NCI-H748 treated with DMSO at 0.1 percent for 48 hours (cell line): ENCODE measurements around the gene TAS1R1.
"Not testable (repeated sequence)": the region's sequence is repeated elsewhere in the genome, so short reads cannot be mapped to it uniquely, and the experiment has no call there.

ENCODE experiments used
- DNase-seq: peaks from one replicate; lab custom pipeline; 2025; lab: John Stamatoyannopoulos, UW

The TAS1R1 gene

DNA sequence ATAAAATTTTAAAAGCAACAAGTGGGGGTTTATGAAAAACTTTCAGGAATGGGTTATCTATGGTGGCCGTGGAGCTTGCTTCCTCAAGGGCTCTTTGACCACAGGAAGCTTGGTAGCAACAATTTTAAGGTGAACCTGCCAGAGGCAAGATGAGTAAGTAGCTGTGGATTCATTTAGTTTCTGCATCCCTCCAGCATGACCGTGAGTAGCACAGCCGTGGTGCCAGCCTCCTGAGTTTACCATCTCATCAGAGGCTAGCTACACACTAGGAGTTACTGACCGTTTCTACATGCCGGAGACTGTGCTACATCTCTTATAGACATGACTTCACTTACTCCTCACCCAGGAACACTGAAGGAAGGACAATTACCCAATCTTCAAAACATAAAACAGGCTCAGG lies 33.6 kb upstream of the TAS1R1 start:
- DNase-seq = no peak

DNA sequence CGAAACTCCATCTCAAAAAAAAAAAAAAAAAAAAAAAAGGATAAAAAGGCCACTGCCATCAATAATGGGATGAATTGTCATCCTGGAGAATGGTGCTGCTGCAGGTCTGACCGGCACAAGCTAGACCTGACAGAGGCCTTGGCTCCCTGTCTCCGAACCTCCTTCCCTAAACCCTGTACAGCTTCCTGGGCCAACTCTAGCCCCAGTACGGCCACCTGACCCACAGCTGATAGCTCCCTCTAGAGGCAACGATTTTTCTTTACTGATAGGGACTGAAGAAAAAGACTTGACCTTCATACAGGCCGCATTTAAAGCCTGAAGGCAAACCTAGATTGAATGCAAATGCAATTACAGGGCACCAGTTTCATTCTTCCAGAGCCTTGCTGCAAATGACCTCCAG lies 31.5 kb upstream of the TAS1R1 start:
- no peak for DNase-seq

DNA sequence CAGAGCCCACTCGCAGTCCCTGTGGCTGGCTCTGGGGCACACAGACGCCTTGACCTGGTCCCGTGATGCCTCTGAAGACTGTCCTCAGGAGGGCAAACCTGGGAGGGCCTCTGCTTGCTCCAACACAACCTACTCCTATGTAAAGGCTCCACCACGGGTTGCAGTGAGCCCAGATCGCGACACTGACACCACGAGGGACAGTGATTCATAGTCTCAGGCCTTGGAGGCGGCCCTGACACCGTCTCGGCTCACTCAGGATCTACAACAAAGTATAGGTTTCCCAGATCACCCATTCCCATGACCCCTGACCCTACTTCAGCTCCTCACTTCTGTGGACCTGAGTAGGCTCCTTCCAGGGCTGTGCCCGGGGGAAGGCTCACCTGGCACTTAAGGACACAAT lies 28.8 kb upstream of the TAS1R1 start:
- DNase-seq = no peak

DNA sequence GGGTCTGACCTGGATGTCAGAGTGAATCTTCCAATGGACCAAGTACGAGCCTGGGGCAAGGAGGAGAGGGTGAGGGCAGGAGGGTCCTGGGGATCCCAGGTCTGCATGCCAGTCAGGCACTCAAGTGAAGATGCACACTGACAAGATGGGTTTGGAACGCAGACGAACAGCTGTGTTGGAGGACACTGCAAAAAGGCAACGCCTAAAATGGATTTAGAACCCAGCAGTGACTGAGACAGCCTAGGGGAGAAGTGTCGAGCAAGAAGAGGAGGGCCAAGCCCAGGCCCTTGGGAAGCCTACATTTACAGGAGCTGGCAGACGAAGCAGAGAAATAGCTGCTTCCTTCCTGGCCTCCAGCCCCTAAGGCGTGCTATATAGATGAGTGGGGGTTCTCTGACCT lies 26.6 kb upstream of the TAS1R1 start:
- DNase-seq = no peak

DNA sequence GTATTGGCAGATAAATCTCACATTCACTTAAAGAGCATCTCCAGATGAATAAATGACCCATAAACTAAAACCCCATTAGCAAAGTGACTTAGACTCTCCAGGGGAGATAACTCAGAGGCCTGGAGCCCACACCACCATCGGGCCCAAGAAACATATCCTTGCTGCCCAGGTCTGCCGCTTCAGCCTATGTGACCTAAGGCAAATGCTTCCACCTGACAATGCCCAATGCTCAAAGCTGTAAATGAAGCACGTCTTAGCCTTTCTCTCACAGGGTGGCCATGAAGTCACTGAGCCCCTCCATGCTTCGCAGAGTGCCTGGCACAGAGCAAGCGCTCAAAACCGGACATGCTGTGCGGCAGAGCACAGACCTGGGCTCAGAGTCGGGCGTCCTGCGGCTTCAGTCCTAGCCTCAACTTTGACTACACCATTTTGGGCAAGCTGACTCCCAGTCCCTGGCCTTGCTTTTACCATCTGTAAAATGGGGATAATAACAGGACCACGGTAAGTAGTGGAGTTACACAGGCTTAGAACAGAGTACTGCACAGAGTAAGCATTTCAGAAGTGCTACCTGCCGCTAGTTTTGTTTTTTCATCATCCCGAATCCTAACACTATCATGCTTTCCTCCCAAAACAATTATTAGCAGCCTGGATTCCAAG lies 24.5 kb upstream of the TAS1R1 start:
- DNase-seq = no peak

DNA sequence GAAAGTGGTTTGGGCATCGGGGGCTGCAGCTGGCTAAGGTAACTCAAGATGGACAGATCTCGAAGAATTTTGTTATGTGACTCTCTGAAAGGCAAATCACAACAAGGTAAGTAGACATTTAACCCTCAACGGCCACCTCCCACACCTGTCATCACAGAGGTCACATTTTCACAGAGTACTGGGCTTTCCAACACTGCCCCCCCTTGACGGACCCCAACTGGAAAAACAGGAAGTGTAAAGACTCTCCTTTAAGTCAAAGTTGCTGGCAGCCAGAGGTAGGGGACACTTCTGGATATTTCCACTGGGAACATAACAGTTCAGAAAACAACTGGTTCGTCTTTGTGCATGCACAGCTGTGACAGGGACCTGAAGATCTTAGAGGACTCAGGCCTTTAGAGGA lies 23.1 kb upstream of the TAS1R1 start:
- DNase-seq = no peak

DNA sequence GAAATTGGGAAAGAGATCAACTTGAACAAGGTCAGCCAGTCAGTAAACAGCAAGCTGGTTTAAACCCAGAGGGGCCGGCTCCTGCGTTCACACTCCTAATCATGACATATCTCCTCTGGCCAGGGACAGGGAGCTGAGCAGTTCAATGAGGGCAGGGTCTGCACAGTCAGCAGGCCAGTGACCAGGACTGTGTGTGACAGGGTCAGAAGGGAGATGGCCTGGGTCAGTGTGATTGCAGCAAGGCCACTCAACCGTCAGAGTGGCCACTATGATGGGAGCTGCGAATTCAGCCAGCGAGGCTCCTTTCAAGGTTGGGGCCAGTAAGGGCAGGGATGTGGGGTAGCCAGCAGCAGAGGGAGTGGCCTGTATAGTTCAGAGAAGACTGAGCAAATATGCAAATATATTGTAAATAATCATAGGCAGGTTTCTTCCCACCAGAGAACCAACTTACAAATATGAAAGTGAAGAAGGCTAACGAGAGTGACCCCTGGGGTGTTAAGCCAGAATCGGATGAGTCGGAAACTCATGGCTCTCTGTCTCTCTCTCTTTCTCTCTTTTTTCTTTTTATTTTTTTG lies 20.8 kb upstream of the TAS1R1 start:
- no peak for DNase-seq

DNA sequence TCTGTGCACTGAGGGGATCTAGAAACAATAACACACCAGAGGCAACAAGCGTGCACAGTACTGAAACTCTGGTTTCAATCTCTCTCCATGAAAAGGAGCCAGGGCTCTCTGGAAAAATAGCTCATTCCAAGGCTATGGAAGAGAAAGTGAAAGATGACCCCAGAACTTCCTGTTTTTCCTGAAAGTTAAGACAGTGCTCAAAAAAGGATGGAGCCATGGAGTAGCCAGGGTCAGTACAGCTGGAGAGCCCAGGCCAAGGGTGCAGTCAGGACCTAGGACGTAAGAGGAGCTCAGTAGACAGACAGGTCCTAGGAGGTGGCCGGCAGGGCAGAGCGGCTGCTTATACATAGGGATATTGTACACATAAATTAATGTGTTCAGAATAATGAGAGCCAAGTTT lies 19.9 kb upstream of the TAS1R1 start:
- no peak for DNase-seq

DNA sequence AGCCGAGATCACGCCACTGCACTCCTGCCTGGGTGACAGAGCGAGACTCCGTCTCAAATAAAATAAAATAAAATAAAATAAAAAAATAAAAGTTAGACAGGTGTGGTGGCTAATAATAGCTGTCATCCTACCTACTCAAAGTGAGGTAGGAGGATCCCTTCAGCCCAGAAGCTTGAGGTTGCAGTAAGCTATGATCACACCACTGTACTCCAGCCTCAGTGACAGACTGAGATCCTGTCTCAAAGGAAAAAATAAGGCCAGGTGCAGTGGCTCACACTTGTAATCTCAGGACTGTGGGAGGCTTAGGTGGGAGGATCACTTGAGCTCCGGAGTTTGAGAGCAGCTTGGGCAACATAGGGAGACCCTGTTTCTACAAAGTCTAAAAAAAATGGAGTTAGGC lies 18.8 kb upstream of the TAS1R1 start:
- no peak for DNase-seq

DNA sequence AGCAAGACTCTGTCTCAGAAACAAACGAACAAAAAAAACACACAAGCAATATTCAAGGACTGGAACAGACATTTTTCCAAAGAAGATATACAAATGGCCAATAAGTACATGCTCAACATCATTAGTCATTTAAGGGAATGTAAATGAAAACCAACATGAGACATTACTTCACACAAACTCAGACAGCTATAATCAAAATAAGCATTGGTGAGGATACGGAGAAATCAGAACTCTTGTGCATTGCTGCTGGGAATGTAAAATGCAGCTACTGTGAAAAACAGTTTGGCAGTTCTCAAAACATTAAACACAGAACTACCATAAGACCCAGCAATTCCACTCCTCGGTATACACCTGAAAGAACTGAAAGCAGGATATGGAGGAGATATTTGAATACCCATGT lies 16.2 kb upstream of the TAS1R1 start:
- no peak for DNase-seq

DNA sequence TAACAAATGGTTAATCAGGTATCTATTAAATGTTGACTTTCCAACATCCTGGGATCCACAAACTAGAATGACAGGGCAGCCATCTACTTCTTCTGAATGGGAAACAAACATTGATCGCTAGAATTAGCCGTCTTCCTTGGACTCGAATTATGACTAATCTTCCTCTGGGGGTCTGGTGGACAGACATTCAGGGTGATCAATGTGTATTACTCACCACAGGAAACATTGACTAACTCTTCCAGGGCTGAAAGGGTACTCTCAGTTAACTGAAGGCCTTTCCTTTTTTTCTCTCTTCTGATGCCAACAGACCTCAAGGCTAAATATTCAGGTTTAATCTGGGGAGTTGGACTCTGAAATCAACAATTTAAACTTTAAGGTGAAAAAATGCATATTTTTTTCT lies 10.3 kb upstream of the TAS1R1 start:
- no peak for DNase-seq

DNA sequence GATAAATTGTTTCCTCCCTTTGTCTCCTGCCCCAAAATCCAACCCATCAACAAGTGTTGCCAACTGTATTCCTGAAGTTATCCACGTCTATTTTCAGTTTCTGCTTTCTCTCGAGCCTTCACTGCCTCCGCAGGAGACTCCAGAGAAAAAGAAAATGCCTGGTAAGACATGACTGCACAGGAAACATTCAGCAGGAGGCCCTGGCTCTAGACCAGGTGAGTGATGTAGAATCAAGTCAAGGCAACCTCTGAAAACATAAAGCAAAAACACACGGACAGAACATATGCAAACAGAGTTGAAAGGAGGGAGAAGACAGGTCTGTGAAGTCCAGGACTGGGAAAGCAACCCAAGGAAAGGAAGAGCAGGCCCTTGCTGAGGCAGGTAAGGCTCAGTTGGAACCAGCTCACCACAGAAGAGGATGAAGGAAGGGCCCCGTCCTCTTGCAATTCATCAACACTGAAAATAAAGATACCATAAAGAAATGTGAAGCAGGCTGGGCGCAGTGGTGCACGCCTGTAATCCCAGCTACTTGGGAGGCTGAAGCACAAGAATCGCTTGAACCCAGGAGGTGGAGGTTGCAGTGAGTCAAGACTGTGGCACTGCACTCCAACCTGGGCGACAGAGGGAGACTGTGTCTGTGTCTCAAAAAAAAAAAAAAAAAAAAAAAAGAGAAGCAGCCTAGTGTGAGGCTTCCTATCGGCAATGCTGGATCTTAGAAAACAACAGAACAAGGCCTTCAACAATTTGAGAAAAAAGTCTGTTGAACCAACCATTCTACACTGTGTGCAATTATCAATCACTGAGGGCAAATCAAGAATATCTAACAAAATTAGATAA lies 9.6 kb upstream of the TAS1R1 start:
- DNase-seq = no peak

DNA sequence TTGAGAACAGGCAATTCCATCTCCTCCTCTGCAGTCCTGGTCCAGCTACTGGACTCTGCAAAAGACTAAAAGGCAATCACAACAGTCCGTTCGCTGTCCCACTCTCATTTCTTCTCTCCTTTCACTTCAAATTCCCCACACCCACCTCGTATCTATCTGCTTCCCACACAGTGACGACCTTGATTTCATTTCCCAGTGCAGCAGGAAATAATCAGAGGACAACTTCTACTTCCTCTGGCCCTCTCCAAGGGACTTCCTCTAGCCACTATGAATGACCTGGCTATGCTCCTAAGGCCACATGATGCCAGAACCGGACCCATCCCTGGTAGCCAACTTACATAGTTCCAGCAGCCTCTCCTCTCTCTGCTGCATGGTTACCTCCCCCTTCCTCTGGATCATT lies 8.8 kb upstream of the TAS1R1 start:
- no peak for DNase-seq

DNA sequence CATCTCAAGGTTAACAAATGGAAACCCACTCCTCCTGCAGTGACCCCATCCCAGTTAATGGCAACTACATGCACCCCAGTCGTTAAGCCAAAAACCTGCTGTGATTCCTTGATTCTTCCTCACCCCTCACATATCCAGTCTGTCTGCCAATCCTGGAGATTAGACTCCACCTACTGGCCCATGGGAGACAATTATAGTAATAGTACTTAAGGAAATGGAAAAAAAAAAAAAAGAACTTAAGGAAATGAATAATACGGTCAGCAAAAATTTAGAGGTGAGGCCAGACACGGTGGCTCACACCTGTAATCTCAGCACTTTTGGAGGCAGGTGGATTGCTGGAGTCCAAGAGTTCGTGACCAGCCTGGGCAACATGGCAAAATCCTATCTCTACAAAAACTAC lies 7.8 kb upstream of the TAS1R1 start:
- DNase-seq = no peak

DNA sequence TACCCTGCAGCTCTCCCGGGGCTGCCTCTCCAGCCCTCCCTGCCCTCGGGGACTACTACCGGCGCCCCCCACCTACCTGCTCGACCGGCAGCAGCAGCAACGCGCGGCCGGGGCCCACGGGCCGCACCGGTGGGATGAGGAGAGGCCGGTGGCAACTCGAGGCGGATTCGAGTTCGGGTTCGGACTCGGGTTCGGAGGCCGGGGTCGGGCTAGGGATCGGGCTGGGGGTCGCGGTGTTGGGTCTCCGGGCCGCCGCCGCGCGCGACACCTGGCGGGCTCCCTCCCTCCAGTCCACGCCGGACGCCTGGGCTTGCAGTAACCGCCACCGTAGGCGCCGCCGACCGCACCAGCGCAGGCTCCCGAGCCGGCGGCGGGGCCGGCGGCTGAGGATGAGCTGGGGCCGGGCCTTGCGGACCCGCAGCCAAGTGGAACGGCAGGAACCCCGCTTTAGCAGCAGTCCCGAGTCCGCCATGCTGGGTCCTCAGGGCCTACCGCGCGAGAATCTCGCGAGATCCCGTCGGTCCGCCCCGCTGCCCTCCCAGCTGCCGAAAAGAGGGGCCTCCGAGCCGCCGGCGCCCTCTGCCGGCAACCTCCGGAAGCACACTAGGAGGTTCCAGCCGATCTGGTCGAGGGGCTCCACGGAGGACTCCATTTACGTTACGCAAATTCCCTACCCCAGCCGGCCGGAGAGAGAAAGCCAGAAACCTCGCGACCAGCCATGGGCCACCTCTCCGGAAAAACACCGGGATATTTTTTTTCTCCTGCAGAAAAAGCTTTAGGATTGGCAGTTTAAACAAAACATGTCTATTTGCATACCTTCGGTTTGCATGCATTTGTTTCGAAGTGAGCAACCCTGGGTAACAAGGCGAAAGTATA lies 838 bp upstream of the TAS1R1 start, which contains the start of gene NOL9:
Gene NOL9 (minus strand): TSS at position 483 of the 876 bp plus-strand sequence. CDS start 11 bp downstream, at position 472.
- peak; percentile 37 for DNase-seq

DNA sequence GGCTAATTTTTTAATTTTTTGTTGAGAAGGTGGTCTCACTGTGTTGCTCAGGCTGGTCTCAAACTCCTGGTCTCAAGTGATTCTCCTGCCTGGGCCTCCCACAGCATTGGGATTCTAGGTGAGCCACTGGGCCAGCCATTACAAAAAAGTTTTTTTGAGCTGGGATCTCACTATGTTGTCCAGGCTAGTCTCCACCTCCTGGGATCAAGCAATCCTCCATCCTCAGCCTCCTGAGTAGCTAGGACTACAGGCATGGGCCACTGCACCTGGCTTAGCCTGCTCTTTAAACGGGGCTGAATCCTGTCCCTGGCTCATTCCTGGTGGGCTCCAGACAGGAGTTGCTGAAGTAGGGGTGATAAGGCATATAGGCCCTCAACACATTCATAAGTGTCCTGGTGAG lies 2.5 kb downstream of the TAS1R1 start:
- no peak for DNase-seq

DNA sequence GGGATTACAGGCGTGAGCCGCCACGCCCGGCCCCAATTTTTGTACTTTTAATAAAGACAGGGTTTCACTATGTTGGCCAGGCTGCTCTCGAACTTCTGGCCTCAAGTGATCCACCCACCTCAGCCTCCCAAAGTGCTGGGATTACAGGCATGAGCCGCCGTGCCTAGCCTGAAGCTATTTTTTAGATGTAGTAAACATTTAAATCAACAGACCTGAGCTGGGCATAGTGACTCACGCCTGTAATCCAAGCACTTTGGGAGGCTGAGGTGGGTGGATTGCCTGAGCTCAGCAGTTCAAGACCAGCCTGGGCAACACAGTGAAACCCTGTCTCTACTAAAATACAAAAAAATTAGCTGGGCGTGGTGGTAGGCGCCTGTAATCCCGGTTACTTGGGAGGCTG lies 4.1 kb downstream of the TAS1R1 start:
- not testable (repeated sequence) for DNase-seq

DNA sequence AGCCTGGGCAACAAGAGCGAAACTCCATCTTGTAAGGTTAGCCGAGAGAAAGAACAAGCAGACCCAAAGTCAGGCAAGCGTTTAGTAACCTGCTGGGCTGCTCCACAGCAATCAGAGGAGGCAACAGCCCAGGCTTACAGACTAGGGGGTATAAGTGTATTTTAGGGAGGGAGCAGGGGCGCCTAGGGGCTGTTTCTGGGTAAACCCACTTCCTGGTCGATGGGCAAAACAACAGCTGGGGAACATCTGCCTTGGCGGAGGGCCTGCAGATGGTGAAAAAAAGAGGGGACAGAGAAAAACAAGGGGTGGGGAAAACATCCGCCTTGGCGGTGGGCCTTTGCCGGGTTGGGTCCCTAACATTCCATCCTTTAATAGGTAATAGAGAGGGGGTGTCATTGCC lies 5.2 kb downstream of the TAS1R1 start:
- DNase-seq = no peak

DNA sequence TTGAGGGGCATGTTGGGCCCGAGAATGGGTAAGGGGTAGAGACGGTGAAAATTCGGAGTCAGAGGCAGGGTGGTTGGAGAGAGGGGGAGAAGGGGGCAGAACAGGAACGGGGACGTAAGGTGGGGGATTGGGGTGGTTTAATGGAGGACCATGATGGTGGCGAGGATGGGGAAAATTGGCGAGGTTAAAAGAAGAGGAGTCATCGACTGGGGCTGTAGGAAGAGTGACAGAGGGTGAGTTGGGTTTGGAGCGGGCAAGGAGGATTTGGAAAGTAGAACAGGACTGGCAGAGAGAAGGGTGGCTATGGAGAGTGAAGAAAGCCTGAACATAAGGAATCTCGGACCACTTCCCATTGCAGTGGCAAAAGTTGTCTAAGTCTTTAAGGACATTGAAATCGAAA lies 13.9 kb downstream of the TAS1R1 start:
- DNase-seq = no peak

DNA sequence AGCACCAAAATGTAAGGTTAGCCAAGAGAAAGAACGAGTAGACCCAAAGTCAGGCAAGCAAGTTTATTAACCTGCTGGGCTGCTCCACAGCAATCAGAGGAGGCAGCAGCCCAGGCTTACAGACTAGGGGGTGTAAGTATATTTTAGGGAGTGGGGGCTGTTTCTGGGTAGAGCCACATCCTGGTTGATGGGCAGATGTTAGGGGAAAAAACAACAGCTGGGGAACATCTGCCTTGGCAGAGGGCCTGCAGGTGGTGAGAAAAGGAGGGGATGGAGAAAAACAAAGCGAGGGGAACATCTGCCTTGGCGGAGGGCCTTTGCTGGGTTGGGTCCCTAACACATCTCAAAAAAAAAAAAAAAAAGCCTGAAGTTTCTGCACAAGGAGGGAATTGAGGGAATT lies 15.0 kb downstream of the TAS1R1 start:
- DNase-seq = no peak

DNA sequence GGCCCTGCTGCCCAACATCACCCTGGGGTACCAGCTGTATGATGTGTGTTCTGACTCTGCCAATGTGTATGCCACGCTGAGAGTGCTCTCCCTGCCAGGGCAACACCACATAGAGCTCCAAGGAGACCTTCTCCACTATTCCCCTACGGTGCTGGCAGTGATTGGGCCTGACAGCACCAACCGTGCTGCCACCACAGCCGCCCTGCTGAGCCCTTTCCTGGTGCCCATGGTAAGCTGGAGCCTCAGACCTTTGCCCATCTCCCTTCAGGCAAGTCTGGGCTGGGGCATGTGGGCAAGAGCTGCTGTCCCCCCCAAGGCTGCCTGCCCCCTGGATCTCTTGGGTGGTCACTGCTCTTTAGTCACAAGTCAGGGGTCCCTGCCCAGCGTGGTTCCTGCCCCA lies 15.9 kb downstream of the TAS1R1 start:
- DNase-seq = no peak

DNA sequence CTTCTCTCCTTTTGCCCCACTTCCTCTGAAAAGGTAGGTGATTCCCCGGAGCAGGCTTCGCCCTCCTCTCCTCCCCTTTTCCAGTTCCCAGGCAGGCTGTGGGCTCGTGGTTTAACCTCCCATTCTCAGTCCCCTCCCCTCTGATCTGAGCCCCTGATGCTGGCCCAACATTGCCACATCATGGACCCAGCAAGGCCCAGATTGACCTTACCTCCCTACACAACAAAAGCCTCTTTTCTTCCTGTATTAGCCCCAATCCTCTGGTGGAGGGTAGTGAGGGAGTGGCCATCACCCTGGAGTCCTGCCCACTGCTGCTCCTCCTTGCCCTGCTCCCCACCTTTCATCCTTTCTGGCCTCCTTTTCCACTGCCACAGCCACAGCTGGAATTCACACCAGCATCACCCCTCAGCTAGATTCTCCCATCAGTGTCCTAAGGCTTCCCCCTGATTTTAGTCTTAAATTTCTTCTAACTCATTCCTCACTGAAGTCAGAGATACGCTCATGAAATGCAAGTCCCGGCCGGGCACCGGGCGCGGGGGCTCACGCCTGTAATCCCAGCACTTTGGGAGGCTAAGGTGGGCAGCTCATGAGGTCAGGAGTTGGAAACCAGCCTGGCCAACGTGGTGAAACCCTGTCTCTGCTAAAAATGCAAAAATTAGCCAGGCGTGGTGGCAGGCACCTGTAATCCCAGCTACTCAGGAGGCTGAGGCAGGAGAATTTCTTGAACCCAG lies 17.7 kb downstream of the TAS1R1 start:
- DNase-seq = no peak
